ENCODE results near the gene PAOX.

The PAOX gene

GRCh38 chr10:133379152-133379800 lies at the start of gene PAOX:
PAOX (plus strand) TSS chr10:133379262; CDS start chr10:133379317, 55 bp downstream.
- DNase-seq = peak; percentile 8

GRCh38 chr10:133329491-133330202 lies 49.4 kb upstream of the PAOX start:
- DNase-seq = peak; percentile 51

- no peak for DNase-seq
Observed at GRCh38 chr10:133332936-133333699, 45.9 kb upstream of the PAOX start.

GRCh38 chr10:133334503-133335245 lies 44.4 kb upstream of the PAOX start:
- no peak for DNase-seq

GRCh38 chr10:133335246-133336117 lies 43.6 kb upstream of the PAOX start:
- DNase-seq = no peak

GRCh38 chr10:133336118-133336576 lies 42.9 kb upstream of the PAOX start:
- DNase-seq = no peak

- DNase-seq = no peak
Observed at GRCh38 chr10:133336577-133337369, 42.3 kb upstream of the PAOX start, which contains the start of gene CALY. CALY (minus strand) TSS chr10:133336896; CDS start chr10:133328989, 7,907 bp downstream.

GRCh38 chr10:133337370-133337725 lies 41.7 kb upstream of the PAOX start:
- no peak for DNase-seq

GRCh38 chr10:133338080-133339071 lies 40.7 kb upstream of the PAOX start:
- DNase-seq = no peak

GRCh38 chr10:133339708-133340380 lies 39.2 kb upstream of the PAOX start:
- no peak for DNase-seq

- DNase-seq = no peak
Observed at GRCh38 chr10:133341983-133342382, 37.1 kb upstream of the PAOX start.

- no peak for DNase-seq
Observed at GRCh38 chr10:133342942-133343341, 36.1 kb upstream of the PAOX start.

- DNase-seq = no peak
Observed at GRCh38 chr10:133343558-133343957, 35.5 kb upstream of the PAOX start.

GRCh38 chr10:133344236-133344635 lies 34.8 kb upstream of the PAOX start:
- DNase-seq = no peak

GRCh38 chr10:133346413-133346812 lies 32.6 kb upstream of the PAOX start:
- no peak for DNase-seq

- DNase-seq = no peak
Observed at GRCh38 chr10:133347710-133348517, 31.1 kb upstream of the PAOX start.

- no peak for DNase-seq
Observed at GRCh38 chr10:133349160-133349568, 29.9 kb upstream of the PAOX start.

- DNase-seq = no peak
Observed at GRCh38 chr10:133349577-133350011, 29.5 kb upstream of the PAOX start.
